PFSK-1 (cell line): ENCODE results near the gene TET3.

Source experiments
- FOXP2 ChIP-seq: optimal IDR thresholded peaks from 2 replicates; pipeline ENCODE3; 2011; ENCODE audit warnings: borderline replicate concordance, control low read depth, inconsistent platforms; ENCODE audit not compliant: insufficient read depth; ENCODE audit errors: extremely low read length, extremely low read depth
- POLR2AphosphoS5 ChIP-seq: IDR thresholded peaks from 2 replicates; pipeline ENCODE4 v1.6.1; 2012; ENCODE audit warnings: low read depth, mild to moderate bottlenecking, control low read depth, low read length, moderate library complexity
- SIN3A ChIP-seq: IDR thresholded peaks from 2 replicates; pipeline ENCODE4 v1.6.1; 2012; ENCODE audit warnings: mild to moderate bottlenecking, low read length, moderate library complexity, borderline replicate concordance; ENCODE audit not compliant: insufficient read depth
- TAF1 ChIP-seq: IDR thresholded peaks from 2 replicates; pipeline ENCODE4 v1.6.1; 2012; ENCODE audit warnings: low read length, control low read depth, borderline replicate concordance; ENCODE audit not compliant: insufficient read depth
- TF ChIP-seq, protein P1 (sequence below), 2 experiments: IDR thresholded peaks; 2 replicates each; pipeline versions ENCODE4 v1.6.1 to v1.8.0; 2011 to 2012; ENCODE audit warnings: low read depth in 2 of 2, low read length in 2 of 2, control low read depth in 1 of 2, inconsistent platforms in 1 of 2, mild to moderate bottlenecking in 1 of 2, moderate library complexity in 1 of 2; ENCODE audit not compliant: insufficient read depth in 1 of 2

The TET3 gene

DNA sequence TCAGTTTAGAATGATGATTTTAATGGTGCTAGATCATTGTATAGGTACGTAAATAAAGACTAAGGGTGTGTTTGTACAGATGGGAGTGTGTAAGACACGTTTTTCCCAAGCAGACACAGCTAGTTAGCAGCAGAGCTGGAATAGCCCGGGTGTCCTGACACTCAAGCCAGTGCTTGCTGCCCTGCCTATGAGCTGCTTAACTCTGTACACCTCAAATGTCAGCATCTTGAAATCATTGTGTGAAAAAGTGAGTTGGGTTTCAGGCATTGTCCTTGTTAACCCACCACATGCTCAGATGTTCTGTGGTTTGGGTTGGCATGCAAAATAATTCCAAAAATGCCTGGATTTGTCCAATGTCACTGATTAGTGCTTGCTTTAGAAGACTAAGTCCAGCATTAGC lies 13.0 kb upstream of the TET3 start:
- TF ChIP-seq POLR2AphosphoS5 (no peak), SIN3A (no peak), TAF1 (no peak), FOXP2 (no peak)
- TF ChIP-seq, protein P1, sequence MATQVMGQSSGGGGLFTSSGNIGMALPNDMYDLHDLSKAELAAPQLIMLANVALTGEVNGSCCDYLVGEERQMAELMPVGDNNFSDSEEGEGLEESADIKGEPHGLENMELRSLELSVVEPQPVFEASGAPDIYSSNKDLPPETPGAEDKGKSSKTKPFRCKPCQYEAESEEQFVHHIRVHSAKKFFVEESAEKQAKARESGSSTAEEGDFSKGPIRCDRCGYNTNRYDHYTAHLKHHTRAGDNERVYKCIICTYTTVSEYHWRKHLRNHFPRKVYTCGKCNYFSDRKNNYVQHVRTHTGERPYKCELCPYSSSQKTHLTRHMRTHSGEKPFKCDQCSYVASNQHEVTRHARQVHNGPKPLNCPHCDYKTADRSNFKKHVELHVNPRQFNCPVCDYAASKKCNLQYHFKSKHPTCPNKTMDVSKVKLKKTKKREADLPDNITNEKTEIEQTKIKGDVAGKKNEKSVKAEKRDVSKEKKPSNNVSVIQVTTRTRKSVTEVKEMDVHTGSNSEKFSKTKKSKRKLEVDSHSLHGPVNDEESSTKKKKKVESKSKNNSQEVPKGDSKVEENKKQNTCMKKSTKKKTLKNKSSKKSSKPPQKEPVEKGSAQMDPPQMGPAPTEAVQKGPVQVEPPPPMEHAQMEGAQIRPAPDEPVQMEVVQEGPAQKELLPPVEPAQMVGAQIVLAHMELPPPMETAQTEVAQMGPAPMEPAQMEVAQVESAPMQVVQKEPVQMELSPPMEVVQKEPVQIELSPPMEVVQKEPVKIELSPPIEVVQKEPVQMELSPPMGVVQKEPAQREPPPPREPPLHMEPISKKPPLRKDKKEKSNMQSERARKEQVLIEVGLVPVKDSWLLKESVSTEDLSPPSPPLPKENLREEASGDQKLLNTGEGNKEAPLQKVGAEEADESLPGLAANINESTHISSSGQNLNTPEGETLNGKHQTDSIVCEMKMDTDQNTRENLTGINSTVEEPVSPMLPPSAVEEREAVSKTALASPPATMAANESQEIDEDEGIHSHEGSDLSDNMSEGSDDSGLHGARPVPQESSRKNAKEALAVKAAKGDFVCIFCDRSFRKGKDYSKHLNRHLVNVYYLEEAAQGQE (IDR thresholded peaks at IDR 0.05; ENCODE audit: insufficient read depth in 1 of 2, low read depth in 2 of 2, low read length in 2 of 2) = no peak

DNA sequence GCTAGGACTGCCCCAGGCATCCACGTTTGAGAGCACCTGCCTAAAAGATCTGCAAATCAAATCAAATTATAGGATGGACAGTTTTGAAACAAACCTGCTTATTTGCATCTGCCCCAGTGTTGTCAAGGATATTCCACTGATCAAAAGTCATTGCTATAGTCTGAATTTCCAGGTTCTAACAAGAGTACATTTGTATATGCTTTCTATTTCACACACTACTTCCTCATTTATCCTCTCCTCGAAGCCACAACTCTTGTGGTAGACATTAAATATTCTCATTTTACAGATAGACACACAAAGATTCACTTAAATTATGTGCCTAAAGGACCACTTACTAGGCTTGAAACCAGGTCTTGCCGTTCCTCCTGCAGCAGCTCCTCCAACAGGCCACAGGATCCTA lies 11.9 kb upstream of the TET3 start:
- TF ChIP-seq POLR2AphosphoS5 = no peak
- no peak for TF ChIP-seq TAF1
- no peak for TF ChIP-seq FOXP2

DNA sequence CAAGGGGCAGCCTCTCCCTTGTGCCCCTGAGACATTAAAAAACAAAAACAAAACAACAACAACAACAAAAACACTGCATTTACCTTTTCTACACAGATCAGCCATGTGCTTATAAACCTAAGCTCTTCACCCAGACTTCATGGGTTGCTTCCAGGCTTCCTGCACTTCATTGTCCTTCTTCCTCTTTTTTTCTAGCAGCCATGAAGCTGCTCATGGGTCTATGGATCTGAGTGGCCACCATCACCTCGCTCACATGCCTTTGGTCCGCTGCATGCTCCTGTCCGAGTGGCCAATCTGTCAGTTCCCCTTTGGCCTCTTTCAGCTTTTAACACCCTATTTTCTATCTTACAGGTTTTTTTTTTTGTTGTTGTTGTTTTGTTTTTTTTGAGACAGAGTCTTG lies 9.0 kb upstream of the TET3 start:
- TF ChIP-seq POLR2AphosphoS5 (no peak), SIN3A (no peak), TAF1 (no peak), FOXP2 (no peak)
- TF ChIP-seq, protein P1 (IDR thresholded peaks at IDR 0.05; ENCODE audit: insufficient read depth in 1 of 2, low read depth in 2 of 2, low read length in 2 of 2) = no peak

DNA sequence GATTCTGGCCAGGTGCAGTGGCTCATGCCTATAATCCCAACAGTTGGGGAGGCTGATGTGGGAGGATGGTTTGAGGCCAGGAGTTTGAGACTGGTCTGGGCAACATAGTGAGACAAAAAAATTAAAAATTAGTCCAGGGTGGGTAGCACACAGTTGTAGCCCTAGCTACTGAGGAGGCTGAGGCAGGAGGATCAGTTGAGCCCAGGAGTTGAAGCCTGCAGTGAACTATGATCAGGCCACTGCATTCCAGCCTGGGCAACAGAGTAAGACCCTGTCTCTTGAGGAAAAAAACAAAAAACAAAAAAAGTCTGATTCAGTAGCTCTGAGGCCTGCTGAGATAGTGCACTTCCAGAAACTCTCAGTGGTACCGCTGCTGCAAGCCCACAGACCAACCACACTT lies 7.9 kb upstream of the TET3 start:
- TF ChIP-seq TAF1 (no peak), POLR2AphosphoS5 (no peak), FOXP2 (no peak), SIN3A (no peak)
- TF ChIP-seq, protein P1 (IDR thresholded peaks at IDR 0.05; ENCODE audit: insufficient read depth in 1 of 2, low read depth in 2 of 2, low read length in 2 of 2) = no peak

DNA sequence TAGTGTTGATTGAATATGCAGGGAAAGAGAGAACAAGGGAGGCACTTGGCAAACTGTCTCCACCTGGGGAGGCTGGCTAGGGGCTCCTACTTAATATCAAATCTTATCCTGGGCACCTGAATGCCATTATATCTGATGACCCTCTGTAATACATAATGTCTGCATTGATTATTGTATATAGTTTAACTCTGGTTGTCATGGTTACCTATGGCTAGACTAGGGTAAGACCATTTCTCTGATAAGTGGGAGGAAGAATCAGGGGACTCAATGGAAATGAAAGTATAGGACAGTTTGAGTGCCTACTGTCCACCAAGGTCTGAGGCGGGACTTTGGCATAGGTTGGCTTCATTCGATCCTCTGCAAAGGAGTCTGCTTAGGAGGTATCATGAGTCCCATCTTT lies 7.2 kb upstream of the TET3 start:
- TF ChIP-seq TAF1 = no peak
- no peak for TF ChIP-seq POLR2AphosphoS5
- TF ChIP-seq FOXP2 = no peak
- TF ChIP-seq, protein P1 (IDR thresholded peaks at IDR 0.05; ENCODE audit: insufficient read depth in 1 of 2, low read depth in 2 of 2, low read length in 2 of 2) = no peak
- TF ChIP-seq SIN3A = no peak

DNA sequence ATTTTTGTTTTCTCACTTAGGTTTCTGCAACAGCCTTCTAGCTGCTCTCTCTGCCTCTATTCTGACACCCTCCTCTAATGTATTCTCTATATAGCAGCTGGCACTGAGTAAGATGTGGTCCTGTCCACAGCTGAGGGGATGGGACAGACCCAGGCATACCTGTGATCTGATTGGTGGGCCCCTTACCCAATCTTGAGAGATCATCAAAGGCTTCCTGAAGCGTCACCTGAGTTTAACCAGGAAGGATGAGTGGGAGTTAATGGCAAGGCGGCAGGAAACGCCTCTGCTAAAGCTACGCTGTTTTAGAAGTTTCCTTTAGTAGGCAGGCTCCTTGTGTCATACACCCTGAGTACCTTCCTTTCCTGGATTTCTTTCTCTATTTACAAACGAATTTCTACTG lies 5.7 kb upstream of the TET3 start:
- no peak for TF ChIP-seq SIN3A
- no peak for TF ChIP-seq TAF1
- no peak for TF ChIP-seq FOXP2
- no peak for TF ChIP-seq POLR2AphosphoS5
- TF ChIP-seq, protein P1 (IDR thresholded peaks at IDR 0.05; ENCODE audit: insufficient read depth in 1 of 2, low read depth in 2 of 2, low read length in 2 of 2) = no peak
